ENCODE results near the gene UBE2J1. TPM values are rescaled to one million over a fixed set of nuclear protein-coding genes. Genes with fewer than 3 reads are reported as not detected.
"Not testable (repeated sequence)": the region's sequence is repeated elsewhere in the genome, so short reads cannot be mapped to it uniquely, and the experiment has no call there.

The UBE2J1 gene
- polyA plus RNA-seq, 6 donors from 2014 or later, result 84.4 to 147 (median 112) TPM

DNA sequence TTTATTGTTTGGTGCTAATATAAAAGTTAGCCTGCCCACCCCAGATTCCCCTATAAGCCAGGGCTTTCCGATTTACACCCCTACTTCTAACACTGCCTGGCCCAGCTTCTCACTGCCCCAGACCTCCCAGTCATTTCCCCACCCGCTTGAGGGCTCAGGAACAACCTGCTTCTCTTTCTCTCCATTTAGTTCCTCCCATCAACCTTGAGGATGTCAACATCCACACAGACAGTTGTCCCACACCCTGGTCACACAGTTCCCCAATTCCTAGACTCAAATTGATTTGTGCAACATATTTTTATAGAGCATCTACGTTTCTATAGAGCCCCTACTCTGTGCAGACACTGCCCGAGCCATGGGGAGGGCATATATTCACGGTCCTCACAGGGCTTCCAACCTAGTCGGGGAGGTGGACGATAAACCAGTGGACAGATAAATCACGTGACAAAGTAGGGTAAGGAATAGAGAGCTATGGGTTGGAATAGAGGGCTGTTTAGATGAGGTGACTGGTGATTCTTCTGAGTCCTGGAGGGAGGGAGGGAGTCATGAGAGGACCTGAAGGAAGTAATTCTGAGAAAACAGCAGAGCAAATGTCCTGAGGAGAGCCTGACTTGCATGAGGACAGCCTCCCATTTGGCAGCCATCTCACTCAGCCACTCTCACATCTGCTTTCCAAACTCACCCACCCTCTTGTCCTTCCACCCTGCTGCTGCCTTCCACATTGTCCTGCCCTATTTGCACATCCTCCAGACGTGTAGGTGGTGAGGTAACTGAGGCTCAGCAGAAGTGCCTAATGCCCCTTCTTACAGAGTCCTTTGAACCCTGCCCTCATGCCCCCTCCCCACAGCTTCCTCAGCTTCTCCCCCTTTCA, 43.8 kb downstream of the UBE2J1 start:
- ATAC-seq (ENCODE audit: low read depth in 2 of 2), result no peak
- H3K36me3 Mint-ChIP-seq, result no peaks in the 10 kb centered on the region

DNA sequence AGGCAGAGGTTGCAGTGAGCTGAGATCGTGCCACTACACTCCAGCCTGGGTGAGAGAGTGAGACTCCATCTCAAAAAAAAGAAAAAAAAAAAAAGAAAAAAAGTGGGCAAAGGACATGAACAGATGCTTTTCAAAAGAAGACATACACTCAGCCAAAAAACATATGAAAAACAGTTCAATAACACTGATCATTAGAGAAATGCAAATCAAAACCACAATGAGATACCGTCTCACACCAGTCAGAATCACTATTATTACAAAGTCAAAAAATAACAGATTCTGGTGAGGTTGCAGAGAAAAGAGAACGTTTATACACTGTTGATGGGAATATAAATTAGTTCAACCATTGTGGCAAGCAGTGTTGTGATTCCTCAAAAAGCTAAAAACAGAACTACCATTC, 48.0 kb downstream of the UBE2J1 start:
- not testable (repeated sequence) for ATAC-seq (ENCODE audit: low read depth in 2 of 2); H3K36me3 Mint-ChIP-seq; H3K4me1 Mint-ChIP-seq; H3K27ac Mint-ChIP-seq; H3K27me3 Mint-ChIP-seq; H3K4me3 Mint-ChIP-seq; DNase-seq; H3K9me3 Mint-ChIP-seq

More for the DNA sequence above, 43.8 kb downstream of the UBE2J1 start:
- peaks cover 0 to 7% (median 5%) of the 10 kb centered on the region in 3 donors for H3K4me1 Mint-ChIP-seq
- H3K4me3 Mint-ChIP-seq, result no peak overlapping the region
- no peak for DNase-seq
- H3K27ac Mint-ChIP-seq, result peak overlapping the region in 1 of 6 donors; percentile 60
- H3K9me3 Mint-ChIP-seq, result no peaks in the 10 kb centered on the region
- no peaks in the 10 kb centered on the region for H3K27me3 Mint-ChIP-seq

DNA sequence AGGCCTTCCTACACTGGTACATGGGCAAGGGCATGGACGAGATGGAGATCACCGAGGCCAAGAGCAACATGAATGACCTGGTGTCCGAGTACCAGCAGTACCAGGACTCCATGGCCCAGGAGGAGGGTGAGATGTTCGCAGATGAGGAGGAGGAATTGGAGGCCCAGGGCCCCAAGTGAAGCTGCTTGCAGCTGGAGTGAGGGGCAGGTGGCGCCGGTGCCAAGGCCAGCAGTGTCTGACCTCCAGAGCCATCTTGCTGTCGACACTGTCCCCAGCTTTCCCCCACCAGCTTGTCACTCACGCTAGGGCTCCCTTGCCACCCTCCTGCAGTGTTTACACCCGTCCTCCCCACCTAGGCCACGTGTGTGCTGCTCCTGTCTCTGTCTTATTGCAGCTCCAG, 49.6 kb downstream of the UBE2J1 start:
- no peaks in the 10 kb centered on the region for H3K36me3 Mint-ChIP-seq
- H3K4me3 Mint-ChIP-seq, result no peak overlapping the region
- no peaks in the 10 kb centered on the region for H3K9me3 Mint-ChIP-seq
- no peak overlapping the region for H3K27ac Mint-ChIP-seq
- H3K27me3 Mint-ChIP-seq, result no peaks in the 10 kb centered on the region
- DNase-seq (no peak), ATAC-seq (ENCODE audit: low read depth in 2 of 2) (no peak)
- peaks cover 0 to 7% (median 2%) of the 10 kb centered on the region in 3 donors for H3K4me1 Mint-ChIP-seq

DNA sequence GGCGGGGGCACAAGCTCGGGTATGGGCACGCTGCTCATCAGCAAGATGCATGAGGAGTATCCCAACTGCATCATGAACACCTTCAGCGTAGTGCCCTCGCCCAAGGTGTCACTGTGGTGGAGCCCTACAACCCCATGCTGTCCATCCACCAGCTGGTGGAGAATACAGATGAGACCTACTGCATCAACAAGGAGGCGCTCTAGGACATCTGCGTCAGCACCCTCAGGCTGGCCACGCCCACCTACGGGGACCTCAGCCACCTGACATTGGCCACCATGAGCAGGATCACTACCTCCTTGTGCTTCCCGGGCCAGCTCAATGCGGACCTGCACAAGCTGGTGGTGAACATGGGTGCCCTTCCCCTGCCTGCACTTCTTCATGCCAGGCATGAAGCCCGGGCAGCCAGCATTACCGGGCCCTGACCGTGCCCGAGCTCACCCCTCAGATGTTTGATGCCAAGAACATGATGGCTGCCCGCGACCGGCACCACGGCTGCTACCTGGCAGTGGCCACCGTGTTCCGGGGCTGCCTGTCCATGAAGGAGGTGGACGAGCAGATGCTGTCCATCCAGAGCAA, 50.2 kb downstream of the UBE2J1 start:
- H3K4me3 Mint-ChIP-seq, result no peak overlapping the region
- H3K9me3 Mint-ChIP-seq, result no peaks in the 10 kb centered on the region
- ATAC-seq (ENCODE audit: low read depth in 2 of 2) (no peak), DNase-seq (no peak)
- H3K27ac Mint-ChIP-seq, result no peak overlapping the region
- H3K4me1 Mint-ChIP-seq, result peaks cover 0 to 13% (median 6%) of the 10 kb centered on the region in 3 donors
- no peaks in the 10 kb centered on the region for H3K27me3 Mint-ChIP-seq
- no peaks in the 10 kb centered on the region for H3K36me3 Mint-ChIP-seq

DNA sequence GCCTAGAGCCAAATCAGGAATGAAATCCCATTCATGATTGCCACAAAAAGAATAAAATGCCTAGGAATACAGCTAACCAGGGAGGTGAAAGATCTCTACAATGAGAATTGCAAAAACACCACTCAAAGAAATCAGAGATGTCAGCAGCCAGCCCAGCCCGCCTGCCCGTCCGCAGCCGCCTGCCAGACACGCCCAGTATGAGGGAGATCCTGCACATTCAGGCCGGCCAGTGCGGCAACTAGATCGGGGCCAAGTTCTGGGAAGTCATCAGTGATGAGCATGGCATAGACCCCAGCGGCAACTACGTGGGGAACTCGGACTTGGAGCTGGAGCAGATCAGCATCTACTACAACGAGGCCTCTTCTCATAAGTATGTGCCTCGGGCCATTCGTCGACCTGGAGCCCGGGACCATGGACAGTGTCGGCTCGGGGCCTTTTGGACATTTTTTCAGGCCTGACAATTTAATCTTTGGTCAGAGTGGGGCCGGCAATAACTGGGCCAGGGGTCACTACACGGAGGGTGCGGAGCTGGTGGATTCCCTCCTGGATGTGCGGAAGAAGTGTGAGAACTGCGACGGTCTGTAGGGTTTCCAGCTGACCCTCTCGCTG, 50.8 kb downstream of the UBE2J1 start:
- H3K27me3 Mint-ChIP-seq, result no peaks in the 10 kb centered on the region
- no peak overlapping the region for H3K4me3 Mint-ChIP-seq
- peak overlapping the region in 1 of 6 donors; percentile 53 for H3K27ac Mint-ChIP-seq
- no peaks in the 10 kb centered on the region for H3K9me3 Mint-ChIP-seq
- ATAC-seq (ENCODE audit: low read depth in 2 of 2) (no peak), DNase-seq (no peak)
- H3K4me1 Mint-ChIP-seq, result peaks cover 0 to 13% (median 6%) of the 10 kb centered on the region in 3 donors
- H3K36me3 Mint-ChIP-seq, result no peaks in the 10 kb centered on the region

DNA sequence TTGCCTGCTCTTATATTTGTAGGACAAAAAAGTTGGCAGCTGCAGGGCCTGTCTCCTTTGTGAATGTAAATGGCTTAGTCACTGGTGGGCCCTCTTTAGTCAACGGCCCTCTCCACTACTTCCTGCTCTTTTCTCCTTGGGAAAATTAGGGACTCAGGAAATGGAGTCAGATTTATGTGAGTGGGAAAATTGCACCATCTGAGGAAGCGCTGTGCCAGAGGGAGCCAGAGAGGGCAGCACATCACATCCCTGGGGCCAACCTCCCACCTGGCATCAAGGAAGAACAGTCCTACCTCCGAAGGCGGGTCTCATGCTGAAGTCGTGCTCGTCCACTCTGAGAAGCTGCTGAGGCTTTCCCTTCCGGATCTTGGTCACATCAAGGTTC, 53.1 kb downstream of the UBE2J1 start:
- no peak for ATAC-seq (ENCODE audit: low read depth in 2 of 2)
- DNase-seq, result no peak
- Mint-ChIP-seq H3K4me3 (no peak overlapping the region), H3K36me3 (no peaks in the 10 kb centered on the region), H3K27ac (no peak overlapping the region), H3K27me3 (no peaks in the 10 kb centered on the region), H3K9me3 (peaks cover 0 to 3% (median 0%) of the 10 kb centered on the region in 7 donors), H3K4me1 (peaks cover 0 to 13% (median 6%) of the 10 kb centered on the region in 3 donors)

DNA sequence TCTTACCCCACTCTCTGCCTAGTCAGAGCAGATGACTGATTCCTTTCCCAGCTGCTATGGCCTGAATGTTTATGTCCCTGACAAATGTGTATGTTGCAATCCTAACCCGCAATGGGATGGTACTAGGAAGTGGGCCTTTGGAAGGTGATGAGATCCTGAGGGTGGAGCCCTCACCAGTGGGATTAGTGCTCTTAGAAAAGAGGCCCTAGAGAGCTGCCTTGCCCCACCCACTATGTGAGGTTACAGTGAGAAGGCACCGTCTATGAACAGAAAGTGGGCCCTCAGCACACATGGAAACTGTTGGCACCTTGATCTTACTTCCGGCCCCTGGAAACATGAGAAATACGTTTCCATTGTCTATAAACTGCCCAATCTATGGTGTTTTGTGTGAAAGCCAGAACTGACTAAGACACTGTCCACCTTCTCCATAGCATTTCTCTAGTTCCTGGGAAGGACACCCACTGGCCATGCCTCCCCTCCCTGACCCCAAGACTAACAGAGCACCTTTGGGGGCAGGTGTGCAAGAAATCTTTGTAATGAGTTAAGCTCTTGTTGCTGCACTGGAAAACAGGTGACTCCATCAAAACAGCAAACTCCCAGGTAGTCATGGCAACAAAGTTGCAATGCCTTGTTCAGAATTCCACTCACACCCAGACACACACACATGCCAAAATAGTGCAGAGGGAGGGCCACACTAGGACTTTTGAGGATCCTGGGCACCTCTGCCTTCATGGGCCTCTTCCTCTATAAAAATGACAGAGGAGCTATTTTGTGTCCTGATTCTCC, 53.6 kb downstream of the UBE2J1 start:
- H3K4me3 Mint-ChIP-seq, result no peak overlapping the region
- ATAC-seq (ENCODE audit: low read depth in 2 of 2) (no peak), DNase-seq (no peak)
- H3K9me3 Mint-ChIP-seq, result peaks cover 0 to 3% (median 0%) of the 10 kb centered on the region in 7 donors
- H3K36me3 Mint-ChIP-seq, result no peaks in the 10 kb centered on the region
- no peak overlapping the region for H3K27ac Mint-ChIP-seq
- H3K4me1 Mint-ChIP-seq, result peaks cover 0 to 13% (median 6%) of the 10 kb centered on the region in 3 donors
- no peaks in the 10 kb centered on the region for H3K27me3 Mint-ChIP-seq

DNA sequence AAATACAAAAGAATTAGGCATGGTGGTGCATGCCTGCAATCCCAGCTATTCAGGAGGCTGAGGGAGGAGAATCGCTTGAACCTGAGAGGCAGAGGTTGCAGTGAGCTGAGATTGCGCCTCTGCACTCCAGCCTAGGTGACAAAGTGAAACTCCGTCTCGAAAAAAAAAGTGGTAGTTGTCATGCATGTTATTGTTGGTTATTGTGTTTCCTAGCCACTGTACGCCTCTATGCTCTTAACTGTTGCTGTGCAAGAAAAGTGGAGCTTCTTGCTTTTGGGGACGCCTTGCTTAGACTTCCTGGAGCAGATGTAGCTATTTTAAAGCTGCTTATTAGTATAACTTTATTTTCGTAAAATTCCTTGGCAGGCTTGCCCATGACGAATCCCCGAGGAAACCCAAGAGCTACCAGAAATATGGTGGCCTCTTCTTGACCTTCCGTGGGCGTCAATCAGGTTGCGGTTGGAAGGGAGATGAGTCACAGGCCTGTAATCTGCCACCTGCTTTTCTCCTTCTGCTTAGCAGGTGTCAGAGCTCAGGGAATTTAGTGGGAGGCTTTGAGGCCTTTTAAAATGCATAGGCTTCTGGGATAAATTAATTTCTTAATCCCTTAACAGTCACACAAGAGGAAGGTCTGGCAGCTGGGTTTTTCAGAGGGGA, 54.7 kb downstream of the UBE2J1 start:
- ATAC-seq (ENCODE audit: low read depth in 2 of 2), result peak in 1 of 2 donors; percentile 30
- no peak for DNase-seq
- no peaks in the 10 kb centered on the region for H3K27me3 Mint-ChIP-seq
- H3K36me3 Mint-ChIP-seq, result no peaks in the 10 kb centered on the region
- H3K4me1 Mint-ChIP-seq, result peaks cover 0 to 13% (median 6%) of the 10 kb centered on the region in 3 donors
- peak overlapping the region in 3 of 6 donors; percentile 32 to 63 (median 34) for H3K27ac Mint-ChIP-seq
- H3K4me3 Mint-ChIP-seq, result peak overlapping the region in 1 of 8 donors; percentile 35
- H3K9me3 Mint-ChIP-seq, result peaks cover 0 to 3% (median 0%) of the 10 kb centered on the region in 7 donors

DNA sequence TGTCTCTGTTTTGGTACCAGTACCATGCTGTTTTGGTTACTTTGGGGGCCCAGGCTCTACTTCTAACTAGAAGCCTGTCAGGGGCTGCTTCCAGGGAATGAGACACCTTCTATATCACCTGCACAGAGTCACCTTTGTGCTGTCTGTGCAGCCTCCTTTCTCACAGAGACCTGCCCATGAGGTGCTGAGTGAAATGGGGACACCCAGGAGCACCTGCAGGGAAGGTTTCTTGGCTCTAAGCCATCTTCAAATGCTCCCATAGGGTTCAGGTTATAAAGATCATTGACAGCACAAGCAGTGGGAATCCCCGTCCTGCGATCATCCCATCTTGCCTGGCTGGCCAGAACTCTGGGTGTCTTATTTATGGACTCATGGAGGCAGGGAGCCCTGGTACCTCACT, 56.5 kb downstream of the UBE2J1 start:
- peaks cover 6 to 13% (median 6%) of the 10 kb centered on the region in 3 donors for H3K4me1 Mint-ChIP-seq
- DNase-seq (no peak), ATAC-seq (ENCODE audit: low read depth in 2 of 2) (no peak)
- H3K27ac Mint-ChIP-seq, result no peak overlapping the region
- no peak overlapping the region for H3K4me3 Mint-ChIP-seq
- peaks cover 0 to 3% (median 0%) of the 10 kb centered on the region in 7 donors for H3K9me3 Mint-ChIP-seq
- H3K27me3 Mint-ChIP-seq, result no peaks in the 10 kb centered on the region
- H3K36me3 Mint-ChIP-seq, result no peaks in the 10 kb centered on the region

DNA sequence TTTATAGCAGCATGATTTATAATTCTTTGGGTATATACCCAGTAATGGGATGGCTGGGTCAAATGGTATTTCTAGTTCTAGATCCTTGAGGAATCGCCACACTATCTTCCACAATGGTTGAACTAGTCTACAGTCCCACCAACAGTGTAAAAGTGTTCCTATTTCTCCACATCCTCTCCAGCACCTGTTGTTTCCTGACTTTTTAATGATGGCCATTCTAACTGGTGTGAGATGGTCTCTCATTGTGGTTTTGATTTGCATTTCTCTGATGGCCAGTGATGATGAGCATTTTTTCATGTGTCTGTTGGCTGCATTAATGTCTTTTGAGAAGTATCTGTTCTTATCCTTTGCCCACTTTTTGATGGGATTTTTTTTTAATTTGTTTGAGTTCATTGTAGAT, 57.4 kb downstream of the UBE2J1 start:
- ATAC-seq (ENCODE audit: low read depth in 2 of 2); DNase-seq; H3K27ac Mint-ChIP-seq; H3K4me3 Mint-ChIP-seq; H3K27me3 Mint-ChIP-seq; H3K9me3 Mint-ChIP-seq; H3K36me3 Mint-ChIP-seq: not testable (repeated sequence)
- peaks cover 6 to 13% (median 9%) of the 10 kb centered on the region in 3 donors for H3K4me1 Mint-ChIP-seq

DNA sequence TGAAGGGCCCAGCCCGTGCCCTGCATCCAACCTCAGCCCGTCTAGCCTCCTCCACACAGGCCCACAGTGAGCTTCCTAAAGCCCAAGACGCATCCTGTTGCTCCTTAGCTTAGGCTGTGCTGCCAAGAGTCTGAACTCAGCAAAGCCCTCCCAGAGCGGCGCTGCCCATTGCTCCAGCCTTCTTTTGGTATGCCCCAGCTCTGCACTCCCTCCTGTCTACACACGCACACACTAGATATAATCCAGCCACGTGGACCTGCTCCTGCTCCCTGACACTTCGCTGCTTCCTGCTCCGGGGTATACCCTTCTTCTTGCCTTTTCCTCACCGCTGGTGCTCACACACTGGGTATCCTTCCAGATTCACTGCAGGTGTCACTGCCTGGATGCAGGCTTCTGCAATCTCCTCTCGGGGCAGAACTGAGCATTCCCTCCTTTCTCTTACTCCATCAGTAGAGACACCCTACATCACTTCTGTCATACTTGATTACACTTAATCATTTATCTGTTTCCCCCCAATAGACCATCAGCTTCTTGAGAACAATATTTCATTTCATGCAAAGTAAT, 61.2 kb downstream of the UBE2J1 start:
- H3K4me3 Mint-ChIP-seq, result no peak overlapping the region
- peaks cover 0 to 9% (median 0%) of the 10 kb centered on the region in 3 donors for H3K4me1 Mint-ChIP-seq
- peaks cover 0 to 7% of the 10 kb centered on the region in 2 donors for H3K36me3 Mint-ChIP-seq
- no peak for ATAC-seq (ENCODE audit: low read depth in 2 of 2)
- no peaks in the 10 kb centered on the region for H3K27me3 Mint-ChIP-seq
- peaks cover 0 to 10% (median 6%) of the 10 kb centered on the region in 7 donors for H3K9me3 Mint-ChIP-seq
- DNase-seq, result no peak
- H3K27ac Mint-ChIP-seq, result peak overlapping the region in 1 of 6 donors; percentile 92

DNA sequence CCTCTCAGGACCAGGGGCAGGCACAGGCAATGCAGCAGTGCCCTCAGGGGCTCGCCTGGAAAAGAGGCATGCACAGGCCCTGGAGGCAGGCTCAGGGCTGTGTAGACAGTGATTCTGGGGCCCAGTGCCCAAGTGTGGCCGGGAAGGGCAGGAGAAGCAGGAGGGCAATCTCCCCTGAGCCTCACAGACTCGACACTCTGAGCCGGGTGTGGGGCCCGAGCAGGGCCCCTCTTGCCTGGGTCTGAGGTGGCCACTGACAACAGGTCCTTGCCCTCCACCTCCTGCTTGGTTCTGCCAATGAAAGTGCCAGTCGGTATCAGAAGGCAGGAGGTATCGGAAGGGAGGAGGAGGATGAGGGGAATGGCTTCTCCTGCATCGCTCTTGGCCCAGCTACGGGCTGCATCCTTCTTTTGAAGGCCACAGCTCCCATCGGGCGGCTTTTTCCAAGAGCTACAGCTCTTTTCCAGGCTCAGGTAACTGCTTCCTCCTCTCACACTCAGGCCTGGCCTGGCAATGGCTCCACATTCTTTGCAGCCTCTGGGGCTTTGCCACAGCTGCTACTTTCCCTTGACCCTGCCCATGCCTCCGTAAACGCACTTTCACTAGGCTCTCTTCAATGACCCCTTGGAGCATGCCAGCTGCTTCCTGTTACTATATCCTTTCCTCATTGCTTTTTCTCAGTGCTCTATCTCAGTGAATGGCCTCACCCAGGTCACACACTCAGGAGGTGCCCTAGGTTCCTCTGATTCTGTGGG, 61.9 kb downstream of the UBE2J1 start:
- Mint-ChIP-seq H3K4me3 (no peak overlapping the region), H3K27me3 (no peaks in the 10 kb centered on the region), H3K4me1 (peaks cover 0 to 9% (median 0%) of the 10 kb centered on the region in 3 donors), H3K9me3 (peaks cover 0 to 10% (median 6%) of the 10 kb centered on the region in 7 donors), H3K36me3 (peaks cover 0 to 7% of the 10 kb centered on the region in 2 donors), H3K27ac (no peak overlapping the region)
- ATAC-seq (ENCODE audit: low read depth in 2 of 2), result no peak
- DNase-seq, result no peak

Measured in naive B cell (primary cell).